HG03521 (cell line): ENCODE data around the gene DERL2.

Experiments used
- ATAC-seq: cut with Tn5 transposase; IDR thresholded peaks from one replicate; pipeline ENCODE4 v1.9.1; 2021; ENCODE audit warnings: mild to moderate bottlenecking, moderate library complexity; ENCODE audit not compliant: unreplicated experiment

The DERL2 gene

DNA sequence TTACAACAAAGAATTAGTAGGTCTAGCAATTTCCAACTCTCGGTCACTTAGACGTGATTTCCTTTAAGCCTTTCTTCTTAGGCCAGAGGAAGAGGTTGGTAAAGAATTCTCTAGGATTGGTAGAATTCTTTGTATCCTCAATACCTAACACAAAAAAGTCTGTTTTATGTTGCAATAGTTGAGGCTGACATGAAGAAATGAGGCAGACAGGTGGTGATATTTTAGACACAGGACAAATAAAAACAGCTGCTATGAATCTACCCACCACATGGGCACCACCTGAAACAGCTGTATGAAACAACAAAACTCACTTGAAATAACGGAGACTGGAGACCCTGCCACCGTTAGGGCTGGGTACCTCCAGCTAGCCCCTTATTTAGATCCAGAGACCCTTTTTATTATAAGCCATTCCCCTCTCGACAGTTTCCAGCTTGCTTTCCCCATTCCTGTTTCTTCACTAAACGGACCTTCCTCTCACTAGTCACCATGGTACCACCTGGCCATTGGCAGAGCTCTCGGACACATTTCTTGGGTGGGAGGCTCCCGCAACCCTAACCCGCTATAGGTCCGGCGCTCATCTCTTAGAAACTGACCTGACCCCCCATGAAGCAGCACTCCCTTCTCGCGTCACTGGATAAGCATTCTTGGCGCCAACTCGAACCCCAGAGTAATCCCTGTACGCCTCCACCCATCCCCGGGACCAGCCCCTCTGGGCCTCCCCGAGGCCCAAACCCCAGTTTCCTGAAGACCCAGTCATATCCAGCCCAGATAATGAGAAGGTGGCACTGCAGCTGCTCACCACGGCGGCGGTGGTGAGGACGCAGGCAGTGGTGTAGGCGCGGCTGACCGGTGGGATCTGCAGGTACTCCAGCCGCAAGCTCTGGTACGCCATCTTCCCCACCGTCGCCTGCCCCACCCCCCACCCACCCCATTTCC lies at the start of gene DERL2:
Gene DERL2, minus strand, starts transcription at position 909 of the 936 bp plus-strand sequence. Its CDS starts 17 bp downstream, at position 892.
- ATAC-seq, result peak; percentile 15

GRCh38 chr17:5535436-5535835 lies 49.5 kb upstream of the DERL2 start:
- no peak for ATAC-seq

GRCh38 chr17:5533486-5534315 lies 47.7 kb upstream of the DERL2 start:
- no peak for ATAC-seq

GRCh38 chr17:5532581-5532980 lies 46.6 kb upstream of the DERL2 start:
- ATAC-seq, result no peak

DNA sequence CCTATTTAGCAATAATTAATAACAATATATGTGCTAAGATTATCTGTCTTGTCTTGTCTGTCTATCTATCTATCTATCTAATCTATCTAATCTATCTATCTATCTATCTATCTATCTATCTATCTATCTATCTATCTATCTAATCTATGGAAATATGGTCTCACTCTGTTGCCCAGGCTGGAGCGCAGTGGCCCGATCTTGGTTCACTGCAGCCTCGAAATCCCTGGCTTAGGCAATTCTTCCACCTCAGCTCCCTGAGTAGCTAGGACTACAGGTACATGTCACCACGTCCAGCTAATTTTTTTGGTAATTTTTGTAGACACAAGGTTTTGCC lies 45.1 kb upstream of the DERL2 start:
- ATAC-seq, result no peak

GRCh38 chr17:5530265-5531084 lies 44.5 kb upstream of the DERL2 start:
- ATAC-seq, result no peak

GRCh38 chr17:5527601-5528250 lies 41.7 kb upstream of the DERL2 start:
- no peak for ATAC-seq

DNA sequence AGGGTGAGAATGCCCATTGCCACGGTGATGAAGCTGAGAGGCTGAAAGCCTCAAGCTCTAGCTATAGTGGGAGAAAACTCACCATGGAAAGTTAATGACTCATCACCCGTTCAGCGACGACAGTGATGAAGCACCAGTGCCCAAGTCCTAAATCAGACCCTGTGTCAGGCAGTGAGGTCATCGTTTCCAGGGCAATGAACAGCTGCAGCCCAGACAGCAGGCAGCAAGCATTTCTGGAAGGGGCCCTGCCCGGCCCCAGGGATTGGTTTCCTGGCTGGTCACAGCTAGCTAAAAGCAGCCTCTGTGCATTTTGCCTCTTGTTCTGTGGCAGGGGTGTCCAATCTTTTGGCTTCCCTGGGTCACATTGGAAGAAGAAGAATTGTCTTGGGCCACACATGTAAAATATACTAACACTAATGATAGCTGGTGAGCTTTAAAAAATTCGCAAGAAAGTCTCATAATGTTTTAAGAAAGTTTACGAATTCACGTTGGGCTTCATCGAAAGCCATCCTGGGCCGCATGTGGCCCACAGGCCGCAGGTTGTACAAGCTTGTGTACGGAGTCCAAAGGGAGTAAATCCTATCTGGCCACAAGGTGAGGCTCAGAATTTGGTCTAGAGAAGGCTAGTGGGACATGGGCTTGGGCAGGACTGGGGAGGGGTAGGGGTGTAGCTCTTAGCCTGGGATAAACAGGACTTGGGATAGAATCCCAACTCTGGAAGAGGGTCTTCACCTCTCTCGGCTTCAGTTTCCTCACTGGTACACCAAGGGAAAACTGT lies 41.0 kb upstream of the DERL2 start:
- ATAC-seq, result no peak

DNA sequence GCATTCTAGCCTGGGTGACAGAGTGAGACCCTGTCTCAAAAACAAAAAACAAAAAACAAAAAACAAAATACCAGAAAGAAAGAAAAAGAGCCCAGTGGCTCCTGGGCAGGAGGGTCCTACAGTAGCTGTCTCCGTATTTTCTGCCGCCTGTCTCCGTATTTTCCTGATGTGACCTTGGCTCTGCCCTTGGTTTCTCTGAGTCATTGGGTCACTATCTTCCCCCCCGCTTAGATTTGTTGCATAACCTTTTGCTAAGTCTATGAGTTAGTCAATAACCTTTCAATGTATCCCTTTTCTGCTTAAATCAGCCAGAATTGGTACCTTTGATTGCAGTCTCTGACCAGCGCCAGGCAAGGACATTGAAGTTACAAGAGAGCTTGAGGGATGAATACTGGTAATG lies 37.3 kb upstream of the DERL2 start:
- ATAC-seq, result no peak

- no peak for ATAC-seq
These were observed 36.5 kb upstream of the DERL2 start for GRCh38 chr17:5522476-5522875.

GRCh38 chr17:5516060-5516792 lies 30.2 kb upstream of the DERL2 start:
- ATAC-seq, result no peak

DNA sequence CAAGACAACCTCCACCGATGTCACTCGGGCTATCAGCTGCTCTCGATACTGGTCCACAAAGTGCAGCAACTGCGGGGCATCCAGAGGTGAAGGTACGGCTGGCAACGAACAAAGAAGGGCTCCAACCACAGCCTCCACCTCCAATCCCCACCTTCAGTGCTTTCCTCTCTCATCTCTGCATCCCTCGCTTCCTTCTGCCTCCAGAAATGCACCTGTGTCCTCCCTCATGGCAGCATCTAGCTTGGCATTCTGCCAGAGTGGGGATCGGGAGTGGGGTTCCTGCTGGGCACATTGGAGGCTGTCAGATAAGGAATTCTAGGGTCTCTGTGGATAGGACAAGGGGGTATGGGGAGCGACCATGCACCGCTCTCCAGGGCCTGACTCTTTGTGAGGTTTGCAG lies 29.0 kb upstream of the DERL2 start:
- ATAC-seq, result no peak

DNA sequence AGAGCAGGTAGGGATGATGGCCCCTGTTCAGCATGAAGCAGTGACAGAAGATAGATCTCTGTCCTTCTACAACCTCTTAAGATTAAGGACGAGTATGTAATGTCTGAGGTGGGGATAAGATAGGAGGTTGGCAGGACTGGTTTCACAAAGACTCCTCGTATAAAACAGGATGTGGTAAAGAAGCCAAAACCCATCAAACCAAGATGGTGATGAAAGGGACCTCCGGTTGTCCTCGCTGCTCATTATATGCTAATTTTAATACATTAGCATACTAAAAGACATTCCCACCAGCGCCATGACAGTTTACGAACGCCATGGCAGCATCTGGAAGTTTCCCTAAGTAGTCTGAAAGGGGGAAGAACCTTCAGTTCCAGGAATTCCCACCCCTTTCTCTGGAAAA lies 27.6 kb upstream of the DERL2 start:
- ATAC-seq, result no peak

GRCh38 chr17:5511401-5512225 lies 25.6 kb upstream of the DERL2 start:
- no peak for ATAC-seq

DNA sequence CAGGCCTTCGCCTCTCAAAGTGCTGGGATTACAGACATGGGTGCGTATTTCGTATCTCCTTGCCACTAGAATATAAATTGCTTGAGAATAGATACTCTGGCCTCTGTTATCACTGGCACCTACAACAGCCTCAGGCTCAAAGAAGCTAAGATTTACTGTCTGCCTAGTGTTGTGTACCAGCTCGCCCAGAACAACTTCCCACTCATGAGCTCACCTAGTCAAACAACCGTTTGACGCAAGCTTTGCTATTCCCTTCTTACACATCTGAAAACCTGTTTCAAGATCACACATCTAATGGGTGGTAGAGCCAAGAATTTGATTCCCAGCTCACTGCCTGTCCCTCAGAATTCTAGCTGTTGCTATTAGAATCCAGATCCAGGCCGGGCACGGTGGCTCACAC lies 24.8 kb upstream of the DERL2 start:
- ATAC-seq, result no peak

GRCh38 chr17:5509482-5509881 lies 23.5 kb upstream of the DERL2 start:
- ATAC-seq, result no peak

- no peak for ATAC-seq
These were observed 22.8 kb upstream of the DERL2 start for GRCh38 chr17:5508810-5509209.

DNA sequence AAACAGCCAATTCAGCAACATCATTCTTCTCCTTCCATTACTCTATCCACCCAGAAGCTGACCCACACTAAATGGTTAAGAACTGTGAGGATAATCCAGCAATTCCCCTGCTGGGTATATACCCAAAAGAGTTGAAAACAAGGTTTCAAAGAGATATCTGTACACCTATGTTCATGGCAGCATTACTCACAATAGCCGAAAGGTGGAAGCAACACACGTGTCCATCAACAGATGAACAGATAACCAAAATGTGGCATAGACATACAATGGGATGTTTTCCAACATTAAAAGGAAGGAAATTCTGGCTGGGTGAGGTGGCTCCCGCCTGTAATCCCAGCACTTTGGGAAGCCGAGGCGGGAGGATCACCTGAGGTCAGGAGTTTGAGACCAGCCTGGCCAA lies 20.3 kb upstream of the DERL2 start:
- no peak for ATAC-seq
